ENCODE measurements around the gene HIF1AN.

- no peak for TF ChIP-seq PREB (CRISPR knock-in tag; IDR thresholded peaks at IDR 0.05; ENCODE audit: borderline replicate concordance)
- TF ChIP-seq, protein P1, sequence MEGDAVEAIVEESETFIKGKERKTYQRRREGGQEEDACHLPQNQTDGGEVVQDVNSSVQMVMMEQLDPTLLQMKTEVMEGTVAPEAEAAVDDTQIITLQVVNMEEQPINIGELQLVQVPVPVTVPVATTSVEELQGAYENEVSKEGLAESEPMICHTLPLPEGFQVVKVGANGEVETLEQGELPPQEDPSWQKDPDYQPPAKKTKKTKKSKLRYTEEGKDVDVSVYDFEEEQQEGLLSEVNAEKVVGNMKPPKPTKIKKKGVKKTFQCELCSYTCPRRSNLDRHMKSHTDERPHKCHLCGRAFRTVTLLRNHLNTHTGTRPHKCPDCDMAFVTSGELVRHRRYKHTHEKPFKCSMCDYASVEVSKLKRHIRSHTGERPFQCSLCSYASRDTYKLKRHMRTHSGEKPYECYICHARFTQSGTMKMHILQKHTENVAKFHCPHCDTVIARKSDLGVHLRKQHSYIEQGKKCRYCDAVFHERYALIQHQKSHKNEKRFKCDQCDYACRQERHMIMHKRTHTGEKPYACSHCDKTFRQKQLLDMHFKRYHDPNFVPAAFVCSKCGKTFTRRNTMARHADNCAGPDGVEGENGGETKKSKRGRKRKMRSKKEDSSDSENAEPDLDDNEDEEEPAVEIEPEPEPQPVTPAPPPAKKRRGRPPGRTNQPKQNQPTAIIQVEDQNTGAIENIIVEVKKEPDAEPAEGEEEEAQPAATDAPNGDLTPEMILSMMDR (IDR thresholded peaks at IDR 0.05) = no peak
- no peak for TF ChIP-seq FOXJ3 (CRISPR knock-in tag; IDR thresholded peaks at IDR 0.05; ENCODE audit: borderline replicate concordance)
- no peak for TF ChIP-seq TCF7 (CRISPR knock-in tag; IDR thresholded peaks at IDR 0.05; ENCODE audit: low read depth)
- no peak for TF ChIP-seq SP1 (CRISPR knock-in tag; conservative IDR thresholded peaks at IDR 0.05)
- TF ChIP-seq CBFB (CRISPR knock-in tag; IDR thresholded peaks at IDR 0.05; ENCODE audit: low read depth) = no peak
- TF ChIP-seq, protein P2, sequence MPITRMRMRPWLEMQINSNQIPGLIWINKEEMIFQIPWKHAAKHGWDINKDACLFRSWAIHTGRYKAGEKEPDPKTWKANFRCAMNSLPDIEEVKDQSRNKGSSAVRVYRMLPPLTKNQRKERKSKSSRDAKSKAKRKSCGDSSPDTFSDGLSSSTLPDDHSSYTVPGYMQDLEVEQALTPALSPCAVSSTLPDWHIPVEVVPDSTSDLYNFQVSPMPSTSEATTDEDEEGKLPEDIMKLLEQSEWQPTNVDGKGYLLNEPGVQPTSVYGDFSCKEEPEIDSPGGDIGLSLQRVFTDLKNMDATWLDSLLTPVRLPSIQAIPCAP (CRISPR knock-in tag; IDR thresholded peaks at IDR 0.05) = no peak
- no peak for TF ChIP-seq FOXP1 (CRISPR knock-in tag; IDR thresholded peaks at IDR 0.05; ENCODE audit: borderline replicate concordance)
- TF ChIP-seq ZNF263 (CRISPR knock-in tag; IDR thresholded peaks at IDR 0.05; ENCODE audit: low read depth) = no peak
Measured at GRCh38 chr10:100510533-100511308, 25.0 kb upstream of the HIF1AN start.
